ENCODE measurements around the gene MAPK10.

The MAPK10 gene

GRCh38 chr4:86388252-86388651, 28.4 kb upstream of the MAPK10 start:
- H3K4me3 ChIP-seq (ENCODE audit: low read depth, low read length) = no peak overlapping the region
- no peak for TF ChIP-seq CTCF (IDR thresholded peaks at IDR 0.05; ENCODE audit: insufficient read depth, low read depth, low read length, missing control alignments)
- DNase-seq (ENCODE audit: low read depth) = no peak

- DNase-seq (ENCODE audit: low read depth) = peak; percentile 15
- TF ChIP-seq CTCF (IDR thresholded peaks at IDR 0.05; ENCODE audit: insufficient read depth, low read depth, low read length, missing control alignments) = no peak
- H3K4me3 ChIP-seq (ENCODE audit: low read depth, low read length) = no peak overlapping the region
Measured at GRCh38 chr4:86386817-86387415, 27.1 kb upstream of the MAPK10 start.

- H3K4me3 ChIP-seq (ENCODE audit: low read depth, low read length) = no peak overlapping the region
- TF ChIP-seq CTCF (IDR thresholded peaks at IDR 0.05; ENCODE audit: insufficient read depth, low read depth, low read length, missing control alignments) = no peak
- DNase-seq (ENCODE audit: low read depth) = no peak
Measured at GRCh38 chr4:86386201-86386600, 26.3 kb upstream of the MAPK10 start.

- no peak for TF ChIP-seq CTCF (IDR thresholded peaks at IDR 0.05; ENCODE audit: insufficient read depth, low read depth, low read length, missing control alignments)
- DNase-seq (ENCODE audit: low read depth) = no peak
- no peak overlapping the region for H3K4me3 ChIP-seq (ENCODE audit: low read depth, low read length)
Measured at GRCh38 chr4:86381431-86381830, 21.6 kb upstream of the MAPK10 start.

- no peak for DNase-seq (ENCODE audit: low read depth)
- TF ChIP-seq CTCF (IDR thresholded peaks at IDR 0.05; ENCODE audit: insufficient read depth, low read depth, low read length, missing control alignments) = no peak
- no peak overlapping the region for H3K4me3 ChIP-seq (ENCODE audit: low read depth, low read length)
Measured at GRCh38 chr4:86380181-86380724, 20.4 kb upstream of the MAPK10 start.

- no peak for TF ChIP-seq CTCF (IDR thresholded peaks at IDR 0.05; ENCODE audit: insufficient read depth, low read depth, low read length, missing control alignments)
- DNase-seq (ENCODE audit: low read depth) = no peak
- H3K4me3 ChIP-seq (ENCODE audit: low read depth, low read length) = no peak overlapping the region
Measured at GRCh38 chr4:86376850-86377249, 17.0 kb upstream of the MAPK10 start.

GRCh38 chr4:86368433-86368832, 8.6 kb upstream of the MAPK10 start:
- no peak for TF ChIP-seq CTCF (IDR thresholded peaks at IDR 0.05; ENCODE audit: insufficient read depth, low read depth, low read length, missing control alignments)
- peak overlapping the region; percentile 3; the same call in 1 of the 2 replicates for H3K4me3 ChIP-seq (ENCODE audit: low read depth, low read length)
- no peak for DNase-seq (ENCODE audit: low read depth)
